Measurements from ENCODE around the gene RASAL3. TPM values are rescaled to one million over a fixed set of nuclear protein-coding genes. Genes with fewer than 3 reads are reported as not detected.
"Not testable (repeated sequence)": the region's sequence is repeated elsewhere in the genome, so short reads cannot be mapped to it uniquely, and the experiment has no call there.

The RASAL3 gene
- total RNA-seq, 2 donors from 2014 or later: 1.7 to 2.5 TPM

- H3K36me3 ChIP-seq: peaks cover 8% of the 10 kb centered on the region
- H3K9me3 ChIP-seq: no peaks in the 10 kb centered on the region
- H3K4me3 ChIP-seq: no peak overlapping the region
- intact Hi-C loops (cut with DNase I): no loop called here
- no peak for TF ChIP-seq CTCF (IDR thresholded peaks at IDR 0.05)
- no peak for DNase-seq
- H3K4me1 ChIP-seq: peaks cover 12% of the 10 kb centered on the region
- no peaks in the 10 kb centered on the region for H3K27me3 ChIP-seq
- no peak overlapping the region for H3K27ac ChIP-seq
- no peak overlapping the region for H3K9ac ChIP-seq (ENCODE audit: low read depth in 2 of 2, low read length in 2 of 2)
These were observed 51.5 kb downstream of the RASAL3 start for GRCh38 chr19:15412832-15413231.

- H3K27me3 ChIP-seq; H3K27ac ChIP-seq; H3K4me1 ChIP-seq; H3K4me3 ChIP-seq; H3K9me3 ChIP-seq; intact Hi-C loops (cut with DNase I); DNase-seq; H3K36me3 ChIP-seq; H3K9ac ChIP-seq (ENCODE audit: low read depth in 2 of 2, low read length in 2 of 2): not testable (repeated sequence)
These were observed 53.0 kb downstream of the RASAL3 start for GRCh38 chr19:15411351-15411750.

GRCh38 chr19:15404780-15405211, 59.5 kb downstream of the RASAL3 start:
- TF ChIP-seq CTCF (IDR thresholded peaks at IDR 0.05): no peak
- H3K9me3 ChIP-seq: no peaks in the 10 kb centered on the region
- intact Hi-C loops (cut with DNase I): no loop called here
- H3K9ac ChIP-seq (ENCODE audit: low read depth in 2 of 2, low read length in 2 of 2): no peak overlapping the region
- no peak overlapping the region for H3K27ac ChIP-seq
- H3K4me1 ChIP-seq: no peaks in the 10 kb centered on the region
- H3K4me3 ChIP-seq: no peak overlapping the region
- DNase-seq: no peak
- H3K36me3 ChIP-seq: peaks cover 11% of the 10 kb centered on the region
- H3K27me3 ChIP-seq: no peaks in the 10 kb centered on the region

GRCh38 chr19:15404097-15404779, 60.1 kb downstream of the RASAL3 start:
- Histone ChIP-seq H3K27ac (no peak overlapping the region), H3K36me3 (peaks cover 13% of the 10 kb centered on the region), H3K27me3 (no peaks in the 10 kb centered on the region), H3K4me1 (no peaks in the 10 kb centered on the region), H3K4me3 (no peak overlapping the region), H3K9ac (ENCODE audit: low read depth in 2 of 2, low read length in 2 of 2) (no peak overlapping the region), H3K9me3 (no peaks in the 10 kb centered on the region)
- DNase-seq: no peak
- intact Hi-C loops (cut with DNase I): no loop called here
- no peak for TF ChIP-seq CTCF (IDR thresholded peaks at IDR 0.05)

- no peak overlapping the region for H3K27ac ChIP-seq
These were observed 61.2 kb downstream of the RASAL3 start for GRCh38 chr19:15403151-15403531.

More at GRCh38 chr19:15403151-15403531, 61.2 kb downstream of the RASAL3 start:
- DNase-seq: no peak
- Histone ChIP-seq H3K9ac (ENCODE audit: low read depth in 2 of 2, low read length in 2 of 2) (no peak overlapping the region), H3K27me3 (no peaks in the 10 kb centered on the region), H3K36me3 (peaks cover 24% of the 10 kb centered on the region), H3K9me3 (no peaks in the 10 kb centered on the region), H3K4me1 (no peaks in the 10 kb centered on the region), H3K4me3 (no peak overlapping the region)
- intact Hi-C loops (cut with DNase I): no loop called here
- no peak for TF ChIP-seq CTCF (IDR thresholded peaks at IDR 0.05)

Data from colonic mucosa (tissue), 4 donors.